Esophagus muscularis mucosa (tissue), 4 donors: ENCODE data around the gene MAP7D1. TPM values are rescaled to one million over a fixed set of nuclear protein-coding genes. Genes with fewer than 3 reads are reported as not detected.

Source experiments
- DNase-seq: peaks from one replicate; pipeline ENCODE4 v3.0.0-alpha.2; 2017; ENCODE audit errors: extremely low spot score
- H3K27ac ChIP-seq, 4 donors: fragments of 200-600 bp; sonication (generic); replicated peaks in 1 of 4; 1 replicate in 3 of 4; 2 replicates in 1 of 4; pipeline ENCODE4 v1.5.1; 2016 to 2019; ENCODE audit warnings: mild to moderate bottlenecking in 1 of 4
- H3K27me3 ChIP-seq, 4 donors: fragments of 200-600 bp; sonication (generic); one replicate each; pipeline versions ENCODE4 v1.5.1 to v1.6.0; 2016 to 2019
- H3K36me3 ChIP-seq, 4 donors: fragments of 200-600 bp; sonication (generic); one replicate each; pipeline ENCODE4 v1.5.1; 2016 to 2019
- H3K4me1 ChIP-seq, 4 donors: fragments of 200-600 bp; sonication (generic); one replicate each; pipeline ENCODE4 v1.5.1; 2016 to 2019
- H3K4me3 ChIP-seq, 4 donors: fragments of 200-600 bp; sonication (generic); 1 replicate in 2 of 4; 2 replicates in 2 of 4; pipeline ENCODE4 v1.5.1; 2016 to 2019; ENCODE audit warnings: mild to moderate bottlenecking in 4 of 4, moderate library complexity in 1 of 4
- H3K9me3 ChIP-seq, 4 donors: fragments of 200-600 bp; sonication (generic); 1 replicate in 3 of 4; 2 replicates in 1 of 4; pipeline ENCODE4 v1.5.1; 2016 to 2019
- CTCF ChIP-seq, 3 experiments: fragments of 200-600 bp in 2 of 3; fragments of 450-650 bp in 1 of 3; sonication (generic) in 2 of 3; IDR thresholded peaks; one replicate each; pipeline ENCODE4 v1.5.1; 2017 to 2019; ENCODE audit warnings: antibody characterized with exemption in 3 of 3, mild to moderate bottlenecking in 2 of 3, moderate library complexity in 1 of 3
- EP300 ChIP-seq: sonication (generic); formaldehyde crosslinking; IDR thresholded peaks from one replicate; pipeline ENCODE4 v1.6.1; 2017; ENCODE audit warnings: antibody characterized with exemption
- POLR2A ChIP-seq: fragments of 450-650 bp; IDR thresholded peaks from one replicate; pipeline ENCODE4 v1.6.1; 2017; ENCODE audit warnings: antibody characterized with exemption, moderate library complexity, mild to moderate bottlenecking, low read depth
- POLR2AphosphoS5 ChIP-seq, 2 donors: sonication (generic); formaldehyde crosslinking; IDR thresholded peaks; one replicate each; pipeline ENCODE4 v1.6.1; 2017; ENCODE audit warnings: antibody characterized with exemption in 2 of 2
- WGBS: methylation state at CpG from one replicate; pipeline ENCODE4 v1.1.5; 2018; 5-methylcytosine and 5-hydroxymethylcytosine counted together
- intact Hi-C: fragments of 100-400 bp; cut with DNase I; formaldehyde crosslinking; loops from one replicate; pipeline ENCODE4 v1.15.1; 2023
- total RNA-seq, 4 donors: library from RNA; depleted of rRNA; stranded (reverse); fragments of >200 nt; gene quantifications; one replicate each; pipeline versions ENCODE4 v1.1.0 to v1.2.1, GENCODE V29; 2016

The MAP7D1 gene
- total RNA-seq, 4 donors from 2014 or later: 162 to 263 (median 225) TPM

- Histone ChIP-seq H3K27me3 (no peaks in the 10 kb centered on the region), H3K4me3 (peak within 1 kb of the TSS; percentile 71 to 87 (median 84)), H3K36me3 (peaks cover 0 to 11% (median 0%) of the 10 kb centered on the region in 4 donors), H3K4me1 (peaks cover 42 to 71% (median 62%) of the 10 kb centered on the region in 4 donors), H3K27ac (peak within 1 kb of the TSS; percentile 93 to 98 (median 96)), H3K9me3 (no peaks in the 10 kb centered on the region)
- 1% methylated on average over 24 of the region's 62 CpGs for WGBS
- intact Hi-C loops: loop anchor here (2.0 to 5.0 kb wide), 2 partner anchors 39 to 138 kb away; no protein-coding TSS in a partner anchor
- DNase-seq: peak; percentile 100
- TF ChIP-seq POLR2AphosphoS5 (IDR thresholded peaks at IDR 0.05): peak; percentile 97 to 98
- no peak for TF ChIP-seq EP300
- peak in 2 of 3 experiments; percentile 98 to 99 for TF ChIP-seq CTCF (IDR thresholded peaks at IDR 0.05)
- peak; percentile 91 for TF ChIP-seq POLR2A
Observed at GRCh38 chr1:36149237-36149972, 6.6 kb upstream of the MAP7D1 start, which contains the start of gene TRAPPC3. TRAPPC3 (minus strand) TSS chr1:36149486; CDS start chr1:36149378, 108 bp downstream.

GRCh38 chr1:36149973-36150295 is 6.0 kb upstream of the MAP7D1 start:
- peak overlapping the region; percentile 93 to 98 (median 96) for H3K27ac ChIP-seq
- WGBS: 25% methylated on average over 6 of the region's 6 CpGs
- H3K4me1 ChIP-seq: peaks cover 46 to 76% (median 67%) of the 10 kb centered on the region in 4 donors
- peaks cover 0 to 11% (median 0%) of the 10 kb centered on the region in 4 donors for H3K36me3 ChIP-seq
- no peak for DNase-seq
- intact Hi-C loops: loop anchor here (2.0 to 10.0 kb wide), 3 partner anchors 39 to 235 kb away; partner anchors contain the start of gene STK40
- no peaks in the 10 kb centered on the region for H3K27me3 ChIP-seq
- peak overlapping the region; percentile 71 to 87 (median 84) for H3K4me3 ChIP-seq
- H3K9me3 ChIP-seq: no peaks in the 10 kb centered on the region
- TF ChIP-seq POLR2A (no peak), EP300 (no peak), CTCF (IDR thresholded peaks at IDR 0.05) (no peak), POLR2AphosphoS5 (IDR thresholded peaks at IDR 0.05) (no peak)

GRCh38 chr1:36150296-36151133 is 5.4 kb upstream of the MAP7D1 start:
- TF ChIP-seq CTCF (IDR thresholded peaks at IDR 0.05) (no peak), POLR2A (no peak), EP300 (no peak), POLR2AphosphoS5 (IDR thresholded peaks at IDR 0.05) (peak; percentile 88 to 93)
- peak overlapping the region; percentile 29 to 87 (median 36) for H3K4me3 ChIP-seq
- no peaks in the 10 kb centered on the region for H3K27me3 ChIP-seq
- peak overlapping the region; percentile 93 to 98 (median 96) for H3K27ac ChIP-seq
- intact Hi-C loops: loop anchor here (10.0 kb wide), 1 partner anchor 234 kb away; the partner anchor contains the start of gene STK40
- H3K9me3 ChIP-seq: no peaks in the 10 kb centered on the region
- peak; percentile 98 for DNase-seq
- H3K36me3 ChIP-seq: peaks cover 0 to 11% (median 0%) of the 10 kb centered on the region in 4 donors
- WGBS: 13% methylated on average over 9 of the region's 12 CpGs
- H3K4me1 ChIP-seq: peaks cover 51 to 81% (median 70%) of the 10 kb centered on the region in 4 donors

GRCh38 chr1:36151134-36151844 is 4.7 kb upstream of the MAP7D1 start:
- H3K4me1 ChIP-seq: peaks cover 51 to 81% (median 69%) of the 10 kb centered on the region in 4 donors
- H3K36me3 ChIP-seq: peaks cover 0 to 11% (median 0%) of the 10 kb centered on the region in 4 donors
- no peaks in the 10 kb centered on the region for H3K9me3 ChIP-seq
- intact Hi-C loops: loop anchor here (10.0 kb wide), 1 partner anchor 234 kb away; the partner anchor contains the start of gene STK40
- 0% methylated on average over 1 of the region's 1 CpG for WGBS
- peak overlapping the region; percentile 93 to 98 (median 96) for H3K27ac ChIP-seq
- H3K27me3 ChIP-seq: no peaks in the 10 kb centered on the region
- no peak for TF ChIP-seq POLR2AphosphoS5 (IDR thresholded peaks at IDR 0.05)
- no peak for TF ChIP-seq EP300
- TF ChIP-seq CTCF (IDR thresholded peaks at IDR 0.05): no peak
- no peak for TF ChIP-seq POLR2A
- DNase-seq: no peak
- peak overlapping the region in 2 of 4 donors; percentile 31 to 87 for H3K4me3 ChIP-seq
